WERI-Rb-1 (cell line): ENCODE measurements around the gene PRKCZ.

Source experiments
- DNase-seq: peaks from one replicate; pipeline ENCODE4 v3.0.0-alpha.2; 2020
- H3K27ac ChIP-seq: fragments of 250-450 bp; sonication (Bioruptor Pico); 2 replicates; pipeline ENCODE4 v1.5.1; 2020; ENCODE audit warnings: mild to moderate bottlenecking, moderate library complexity
- H3K27me3 ChIP-seq: fragments of 250-450 bp; sonication (Bioruptor Pico); 2 replicates; pipeline ENCODE4 v1.5.1; 2021; ENCODE audit warnings: mild to moderate bottlenecking, low read depth, moderate library complexity; ENCODE audit not compliant: insufficient read depth, severe bottlenecking
- H3K36me3 ChIP-seq: fragments of 250-450 bp; sonication (Bioruptor Pico); 2 replicates; pipeline ENCODE4 v1.5.1; 2020; ENCODE audit warnings: mild to moderate bottlenecking, moderate library complexity
- H3K4me3 ChIP-seq: 2 replicates; pipeline ENCODE4 v1.5.1; 2011; ENCODE audit warnings: low read depth, mild to moderate bottlenecking, control low read depth, low read length
- H3K9me3 ChIP-seq: fragments of 250-450 bp; sonication (Bioruptor Pico); 2 replicates; pipeline ENCODE4 v1.5.1; 2021; ENCODE audit warnings: mild to moderate bottlenecking, moderate library complexity; ENCODE audit not compliant: severe bottlenecking
- CTCF ChIP-seq: IDR thresholded peaks from 2 replicates; pipeline ENCODE4 v1.5.1; 2011; ENCODE audit warnings: low read depth, mild to moderate bottlenecking, control low read depth, inconsistent platforms, low read length

Gene PRKCZ

GRCh38 chr1:2181271-2181670 lies 131.1 kb downstream of the PRKCZ start:
- no peak for TF ChIP-seq CTCF
- H3K27me3 ChIP-seq, result no peaks in the 10 kb centered on the region
- H3K9me3 ChIP-seq, result no peaks in the 10 kb centered on the region
- peaks cover 14% of the 10 kb centered on the region for H3K36me3 ChIP-seq
- H3K27ac ChIP-seq, result no peak overlapping the region
- DNase-seq, result no peak
- no peak overlapping the region for H3K4me3 ChIP-seq

GRCh38 chr1:2181752-2182151 lies 131.5 kb downstream of the PRKCZ start:
- DNase-seq, result no peak
- Histone ChIP-seq H3K36me3 (peaks cover 17% of the 10 kb centered on the region), H3K27me3 (no peaks in the 10 kb centered on the region), H3K27ac (no peak overlapping the region), H3K9me3 (no peaks in the 10 kb centered on the region), H3K4me3 (no peak overlapping the region)
- no peak for TF ChIP-seq CTCF

GRCh38 chr1:2182376-2182775 lies 132.2 kb downstream of the PRKCZ start:
- H3K27ac ChIP-seq, result no peak overlapping the region
- H3K27me3 ChIP-seq, result no peaks in the 10 kb centered on the region
- peaks cover 17% of the 10 kb centered on the region for H3K36me3 ChIP-seq
- no peak for TF ChIP-seq CTCF
- DNase-seq, result no peak
- H3K4me3 ChIP-seq, result no peak overlapping the region
- H3K9me3 ChIP-seq, result no peaks in the 10 kb centered on the region

GRCh38 chr1:2183937-2184334 lies 133.7 kb downstream of the PRKCZ start:
- Histone ChIP-seq H3K36me3 (peaks cover 17% of the 10 kb centered on the region), H3K4me3 (no peak overlapping the region), H3K27me3 (no peaks in the 10 kb centered on the region), H3K27ac (no peak overlapping the region), H3K9me3 (no peaks in the 10 kb centered on the region)
- TF ChIP-seq CTCF, result no peak
- DNase-seq, result no peak

GRCh38 chr1:2184531-2184930 lies 134.3 kb downstream of the PRKCZ start:
- Histone ChIP-seq H3K36me3 (peaks cover 17% of the 10 kb centered on the region), H3K27ac (no peak overlapping the region), H3K4me3 (no peak overlapping the region), H3K27me3 (no peaks in the 10 kb centered on the region), H3K9me3 (no peaks in the 10 kb centered on the region)
- no peak for DNase-seq
- no peak for TF ChIP-seq CTCF

GRCh38 chr1:2184934-2185333 lies 134.7 kb downstream of the PRKCZ start:
- Histone ChIP-seq H3K4me3 (no peak overlapping the region), H3K27me3 (no peaks in the 10 kb centered on the region), H3K27ac (no peak overlapping the region), H3K9me3 (no peaks in the 10 kb centered on the region), H3K36me3 (peaks cover 17% of the 10 kb centered on the region)
- DNase-seq, result no peak
- no peak for TF ChIP-seq CTCF
